CD14-positive monocyte (primary cell): ENCODE data around the gene PRUNE1. TPM values are rescaled to one million over a fixed set of nuclear protein-coding genes. Genes with fewer than 3 reads are reported as not detected.

ENCODE experiments used
- DNase-seq, 3 donors: peaks; one replicate each; pipeline ENCODE4 v3.0.0-alpha.2; 2011 to 2022
- H2AFZ ChIP-seq: 2 replicates; pipeline ENCODE4 v1.6.0; 2012; ENCODE audit warnings: mild to moderate bottlenecking, low read depth, low read length, inconsistent platforms; ENCODE audit not compliant: insufficient read depth, poor library complexity, severe bottlenecking
- H3K27ac ChIP-seq, 2 donors: 1 replicate in 1 of 2; 2 replicates in 1 of 2; pipeline ENCODE4 v1.5.1; 2012 to 2013; ENCODE audit warnings: low read length in 2 of 2, control low read depth in 1 of 2, inconsistent platforms in 1 of 2, low read depth in 1 of 2, mild to moderate bottlenecking in 1 of 2
- H3K27me3 ChIP-seq, 2 donors: one replicate each; pipeline versions ENCODE4 v1.6.0 to v1.6.1; 2011 to 2013; ENCODE audit warnings: low read length in 2 of 2; ENCODE audit not compliant: control insufficient read depth in 2 of 2, insufficient read depth in 2 of 2
- H3K36me3 ChIP-seq, 2 donors: replicated peaks in 1 of 2; 1 replicate in 1 of 2; 2 replicates in 1 of 2; pipeline versions ENCODE4 v1.5.1 to v1.6.1; 2012 to 2013; ENCODE audit warnings: low read length in 2 of 2, control low read depth in 1 of 2, inconsistent platforms in 1 of 2, mild to moderate bottlenecking in 1 of 2; ENCODE audit not compliant: insufficient read depth in 2 of 2, control insufficient read depth in 1 of 2
- H3K4me1 ChIP-seq, 2 donors: 1 replicate in 1 of 2; 2 replicates in 1 of 2; pipeline versions ENCODE4 v1.5.1 to v1.6.1; 2012 to 2013; ENCODE audit warnings: low read length in 2 of 2, control low read depth in 1 of 2, inconsistent platforms in 1 of 2, mild to moderate bottlenecking in 1 of 2, moderate library complexity in 1 of 2; ENCODE audit not compliant: insufficient read depth in 2 of 2, control insufficient read depth in 1 of 2
- H3K4me2 ChIP-seq: replicated peaks from 2 replicates; pipeline ENCODE3; 2012; ENCODE audit warnings: low read length, moderate library complexity, mild to moderate bottlenecking; ENCODE audit not compliant: poor library complexity, severe bottlenecking; ENCODE audit errors: extremely low read depth
- H3K4me3 ChIP-seq, 3 experiments: fragments of 200-600 bp in 1 of 3; sonication (generic) in 1 of 3; replicated peaks in 1 of 3; 1 replicate in 2 of 3; 2 replicates in 1 of 3; pipeline ENCODE4 v1.5.1; 2011 to 2013; ENCODE audit warnings: low read length in 3 of 3, mild to moderate bottlenecking in 3 of 3, control low read depth in 2 of 3, low read depth in 2 of 3, inconsistent platforms in 1 of 3, moderate library complexity in 1 of 3
- H3K79me2 ChIP-seq: 2 replicates; pipeline ENCODE4 v1.6.0; 2012; ENCODE audit warnings: mild to moderate bottlenecking, control low read depth, inconsistent platforms, low read length, moderate library complexity; ENCODE audit not compliant: insufficient read depth
- H3K9ac ChIP-seq: 2 replicates; pipeline ENCODE4 v1.6.0; 2017; ENCODE audit warnings: low read length, mild to moderate bottlenecking; ENCODE audit not compliant: insufficient read depth, poor library complexity, severe bottlenecking
- H3K9me3 ChIP-seq, 2 donors: replicated peaks in 1 of 2; 1 replicate in 1 of 2; 2 replicates in 1 of 2; pipeline versions ENCODE4 v1.5.1 to v1.6.1; 2012 to 2013; ENCODE audit warnings: low read length in 2 of 2, control low read depth in 1 of 2; ENCODE audit not compliant: control insufficient read depth in 1 of 2, insufficient read depth in 1 of 2
- H4K20me1 ChIP-seq: 2 replicates; pipeline ENCODE4 v1.6.0; 2012; ENCODE audit warnings: mild to moderate bottlenecking, low read length, control low read depth, moderate library complexity; ENCODE audit not compliant: insufficient read depth
- H3K27ac Mint-ChIP-seq, 7 donors: one replicate each; pipeline ENCODE4 v1.8.0; 2020; ENCODE audit warnings: mild to moderate bottlenecking in 7 of 7, mixed read lengths in 7 of 7, moderate library complexity in 6 of 7, inconsistent platforms in 2 of 7
- H3K27me3 Mint-ChIP-seq, 3 donors: one replicate each; pipeline ENCODE4 v1.8.0; 2021 to 2022; ENCODE audit warnings: low read depth in 3 of 3, mild to moderate bottlenecking in 3 of 3, mixed read lengths in 3 of 3, moderate library complexity in 3 of 3, inconsistent platforms in 1 of 3
- H3K36me3 Mint-ChIP-seq, 2 donors: one replicate each; pipeline ENCODE4 v1.8.0; 2020; ENCODE audit warnings: mixed read lengths in 2 of 2, inconsistent platforms in 1 of 2, mild to moderate bottlenecking in 1 of 2
- H3K4me1 Mint-ChIP-seq: one replicate; pipeline ENCODE4 v1.8.0; 2020; ENCODE audit warnings: mild to moderate bottlenecking, mixed read lengths
- H3K4me3 Mint-ChIP-seq, 2 donors: one replicate each; pipeline ENCODE4 v1.8.0; 2020; ENCODE audit warnings: mild to moderate bottlenecking in 2 of 2, mixed read lengths in 2 of 2, moderate library complexity in 1 of 2
- H3K9me3 Mint-ChIP-seq, 7 donors: one replicate each; pipeline ENCODE4 v1.8.0; 2020 to 2022; ENCODE audit warnings: mixed read lengths in 7 of 7, mild to moderate bottlenecking in 6 of 7, moderate library complexity in 6 of 7, inconsistent platforms in 2 of 7
- WGBS: methylation state at CpG from one replicate; pipeline ENCODE4 v1.1.5; 2013; ENCODE audit warnings: missing lambda C conversion rate; ENCODE audit not compliant: insufficient coverage; 5-methylcytosine and 5-hydroxymethylcytosine counted together
- intact Hi-C, 2 donors: fragments of 100-400 bp; cut with micrococcal nuclease; formaldehyde crosslinking; loops; one replicate each; pipeline versions ENCODE4 v1.15.0 to v1.15.1; 2023
- polyA plus RNA-seq, 3 donors: library from polyadenylated mRNA; depleted of rRNA in 1 of 3; unstranded in 2 of 3; stranded (reverse) in 1 of 3; fragments of 300-500 nt in 2 of 3; fragments of >200 nt in 1 of 3; fragmentation: Illumina TruSeq in 2 of 3; gene quantifications; 1 replicate in 2 of 3; 2 replicates in 1 of 3; pipeline ENCODE4 v1.2.3, GENCODE V29; 2012 to 2021
- TF ChIP-seq, protein P1 (sequence below): fragments of 200-600 bp; IDR thresholded peaks from one replicate; pipeline ENCODE4 v1.8.0; 2022; ENCODE audit warnings: antibody characterized with exemption, mild to moderate bottlenecking

PRUNE1 gene
- polyA plus RNA-seq, 3 donors, result 8.4 to 22.8 (median 22.6) TPM

DNA sequence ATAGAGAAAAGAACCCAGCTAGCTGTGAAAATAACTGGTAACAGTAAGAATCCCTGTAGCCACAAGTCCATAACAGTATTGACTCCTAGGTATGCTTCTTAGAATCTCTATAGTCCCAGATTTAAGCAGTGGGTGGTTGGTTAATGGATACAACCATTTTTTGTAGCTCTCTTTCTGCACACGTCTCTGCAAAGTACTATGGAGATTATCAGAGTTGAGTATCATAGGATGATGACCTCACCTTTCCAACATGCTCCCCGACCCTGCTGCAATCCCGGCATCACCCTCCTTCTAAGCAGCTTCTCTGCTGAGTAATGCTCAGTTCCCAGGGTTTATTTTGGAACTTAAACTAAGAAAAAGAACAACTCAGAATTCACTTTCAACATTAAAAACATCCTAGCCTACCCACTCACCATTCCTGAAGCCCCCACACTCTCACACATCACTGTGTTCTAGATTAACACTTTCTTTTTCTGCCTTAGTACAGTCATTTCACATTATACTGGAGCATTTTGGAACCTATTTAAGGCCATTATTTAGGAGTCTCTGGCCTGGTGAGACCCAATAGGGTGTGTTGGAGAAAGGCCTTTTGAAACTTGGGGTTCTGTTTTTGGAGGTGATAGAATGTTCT is 54.6 kb downstream of the PRUNE1 start:
- TF ChIP-seq, protein P1, sequence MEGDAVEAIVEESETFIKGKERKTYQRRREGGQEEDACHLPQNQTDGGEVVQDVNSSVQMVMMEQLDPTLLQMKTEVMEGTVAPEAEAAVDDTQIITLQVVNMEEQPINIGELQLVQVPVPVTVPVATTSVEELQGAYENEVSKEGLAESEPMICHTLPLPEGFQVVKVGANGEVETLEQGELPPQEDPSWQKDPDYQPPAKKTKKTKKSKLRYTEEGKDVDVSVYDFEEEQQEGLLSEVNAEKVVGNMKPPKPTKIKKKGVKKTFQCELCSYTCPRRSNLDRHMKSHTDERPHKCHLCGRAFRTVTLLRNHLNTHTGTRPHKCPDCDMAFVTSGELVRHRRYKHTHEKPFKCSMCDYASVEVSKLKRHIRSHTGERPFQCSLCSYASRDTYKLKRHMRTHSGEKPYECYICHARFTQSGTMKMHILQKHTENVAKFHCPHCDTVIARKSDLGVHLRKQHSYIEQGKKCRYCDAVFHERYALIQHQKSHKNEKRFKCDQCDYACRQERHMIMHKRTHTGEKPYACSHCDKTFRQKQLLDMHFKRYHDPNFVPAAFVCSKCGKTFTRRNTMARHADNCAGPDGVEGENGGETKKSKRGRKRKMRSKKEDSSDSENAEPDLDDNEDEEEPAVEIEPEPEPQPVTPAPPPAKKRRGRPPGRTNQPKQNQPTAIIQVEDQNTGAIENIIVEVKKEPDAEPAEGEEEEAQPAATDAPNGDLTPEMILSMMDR, result no peak
- intact Hi-C loops, result no loop called here
- H3K4me2 ChIP-seq, result no peak overlapping the region
- WGBS, result 100% methylated on average over 1 of the region's 3 CpGs
- peaks cover 14 to 17% of the 10 kb centered on the region in 2 donors for H3K4me1 ChIP-seq
- Mint-ChIP-seq H3K27me3 (peaks cover 2 to 5% (median 2%) of the 10 kb centered on the region in 3 donors), H3K4me1 (peaks cover 19% of the 10 kb centered on the region), H3K4me3 (no peak overlapping the region), H3K27ac (no peak overlapping the region), H3K36me3 (peaks cover 6% of the 10 kb centered on the region in 2 donors), H3K9me3 (no peaks in the 10 kb centered on the region)
- peaks cover 14% of the 10 kb centered on the region for H4K20me1 ChIP-seq
- H3K79me2 ChIP-seq, result peaks cover 22% of the 10 kb centered on the region
- DNase-seq, result no peak
- H3K9me3 ChIP-seq, result no peaks in the 10 kb centered on the region
- H3K27me3 ChIP-seq, result no peaks in the 10 kb centered on the region
- no peak overlapping the region for H2AFZ ChIP-seq
- no peak overlapping the region for H3K9ac ChIP-seq
- no peaks in the 10 kb centered on the region for H3K36me3 ChIP-seq
- no peak overlapping the region for H3K27ac ChIP-seq
- H3K4me3 ChIP-seq, result no peak overlapping the region

DNA sequence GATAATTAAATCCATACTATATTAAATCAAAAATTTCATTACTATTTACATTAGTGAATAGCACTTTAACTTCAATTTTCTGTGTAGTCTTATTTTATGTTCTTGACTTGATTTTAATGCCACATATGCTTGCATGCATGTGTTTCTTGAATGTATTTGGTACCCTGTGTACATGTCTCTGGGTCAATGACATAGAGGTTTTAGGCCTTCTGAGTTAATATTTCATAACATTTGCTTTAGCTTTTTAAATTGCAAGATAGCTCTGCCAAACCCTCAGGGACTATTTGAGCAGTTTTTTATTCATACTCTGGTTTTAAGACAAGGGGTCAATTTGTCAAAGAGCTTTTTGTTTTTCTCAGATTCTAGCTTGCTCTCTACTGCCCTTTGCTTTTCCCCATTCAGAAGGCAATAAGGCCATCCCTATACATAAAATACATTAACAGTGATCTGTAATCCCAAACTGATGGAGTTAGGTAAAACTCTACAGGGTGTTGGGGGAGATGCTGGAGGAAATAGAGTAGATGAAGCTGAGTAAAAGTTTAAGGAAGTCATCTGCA is 56.9 kb downstream of the PRUNE1 start:
- peaks cover 0 to 1% of the 10 kb centered on the region in 2 donors for H3K36me3 Mint-ChIP-seq
- intact Hi-C loops, result no loop called here
- no peak overlapping the region for H3K27ac Mint-ChIP-seq
- Histone ChIP-seq H3K4me3 (no peak overlapping the region), H3K27me3 (no peaks in the 10 kb centered on the region), H2AFZ (no peak overlapping the region), H3K9me3 (no peaks in the 10 kb centered on the region), H4K20me1 (no peaks in the 10 kb centered on the region), H3K4me2 (no peak overlapping the region), H3K27ac (no peak overlapping the region), H3K79me2 (no peaks in the 10 kb centered on the region), H3K9ac (no peak overlapping the region), H3K4me1 (peaks cover 11 to 18% of the 10 kb centered on the region in 2 donors), H3K36me3 (no peaks in the 10 kb centered on the region)
- peaks cover 8% of the 10 kb centered on the region for H3K4me1 Mint-ChIP-seq
- TF ChIP-seq, protein P1, result no peak
- no peak overlapping the region for H3K4me3 Mint-ChIP-seq
- no peaks in the 10 kb centered on the region for H3K27me3 Mint-ChIP-seq
- no peak for DNase-seq
- no peaks in the 10 kb centered on the region for H3K9me3 Mint-ChIP-seq
